Gastrocnemius medialis (tissue), 4 donors: ENCODE results near the gene ECE1. TPM values are rescaled to one million over a fixed set of nuclear protein-coding genes. Genes with fewer than 3 reads are reported as not detected.

Experiments
- ATAC-seq, 2 donors: fragments of 150-250 bp; one replicate each; pipeline ENCODE4 v1.9.1; 2016
- DNase-seq, 2 donors: peaks; one replicate each; pipeline ENCODE4 v3.0.0-alpha.2; 2019
- H3K27ac ChIP-seq, 4 donors: fragments of 200-600 bp; sonication (generic); 1 replicate in 1 of 4; 2 replicates in 3 of 4; pipeline ENCODE4 v1.5.1; 2016 to 2018; ENCODE audit warnings: mild to moderate bottlenecking in 2 of 4, moderate library complexity in 1 of 4
- H3K27me3 ChIP-seq, 3 donors: fragments of 200-600 bp; sonication (generic) in 2 of 3; 1 replicate in 1 of 3; 2 replicates in 2 of 3; pipeline versions ENCODE4 v1.5.1 to v1.6.0; 2016 to 2019; ENCODE audit warnings: mild to moderate bottlenecking in 1 of 3, moderate library complexity in 1 of 3
- H3K36me3 ChIP-seq, 2 donors: fragments of 200-600 bp; sonication (generic) in 1 of 2; one replicate each; pipeline ENCODE4 v1.5.1; 2017 to 2018
- H3K4me1 ChIP-seq, 2 donors: fragments of 200-600 bp; sonication (generic) in 1 of 2; one replicate each; pipeline ENCODE4 v1.5.1; 2016 to 2017; ENCODE audit warnings: mild to moderate bottlenecking in 2 of 2
- H3K4me3 ChIP-seq, 4 donors: fragments of 200-600 bp; sonication (generic) in 3 of 4; 1 replicate in 1 of 4; 2 replicates in 3 of 4; pipeline ENCODE4 v1.5.1; 2016 to 2019; ENCODE audit warnings: mild to moderate bottlenecking in 2 of 4
- H3K9me3 ChIP-seq, 3 donors: fragments of 200-600 bp; sonication (generic) in 2 of 3; 1 replicate in 1 of 3; 2 replicates in 2 of 3; pipeline ENCODE4 v1.5.1; 2016 to 2019
- CTCF ChIP-seq, 5 experiments: fragments of 450-650 bp in 3 of 5; fragments of 200-600 bp in 2 of 5; sonication (generic) in 2 of 5; IDR thresholded peaks in 4 of 5; conservative IDR thresholded peaks in 1 of 5; 1 replicate in 4 of 5; 2 replicates in 1 of 5; pipeline ENCODE4 v1.5.1; 2016 to 2019; ENCODE audit warnings: antibody characterized with exemption in 5 of 5, mild to moderate bottlenecking in 3 of 5, moderate library complexity in 3 of 5
- POLR2A ChIP-seq, 2 donors: fragments of 450-650 bp; IDR thresholded peaks; one replicate each; pipeline ENCODE4 v1.6.1; 2017; ENCODE audit warnings: antibody characterized with exemption in 2 of 2, mild to moderate bottlenecking in 2 of 2, moderate library complexity in 2 of 2
- in situ Hi-C, 4 donors: fragments of 200-750 bp; cut with MboI; loops; one replicate each; pipeline versions ENCODE4 v1.15.0 to v1.8.0; 2017; ENCODE audit warnings: low sequenced_read_pairs in 4 of 4
- intact Hi-C: fragments of 100-400 bp; cut with DNase I; formaldehyde crosslinking; loops from one replicate; pipeline ENCODE4 v1.15.1; 2023; ENCODE audit warnings: low total_unique reads
- total RNA-seq, 4 donors: library from RNA; depleted of rRNA; stranded (reverse); fragments of >200 nt; gene quantifications; one replicate each; pipeline versions ENCODE4 v1.1.0 to v1.2.3, GENCODE V29; 2016

ECE1 gene
- total RNA-seq, 4 donors from 2014 or later = 17.1 to 39.9 (median 26.7) TPM

GRCh38 chr1:21311016-21311415 lies 20.8 kb upstream of the ECE1 start:
- intact Hi-C loops = no loop called here
- Histone ChIP-seq H3K36me3 (no peaks in the 10 kb centered on the region), H3K4me1 (peaks cover 0 to 6% of the 10 kb centered on the region in 2 donors), H3K27ac (peak overlapping the region in 1 of 4 donors; percentile 15), H3K4me3 (no peak overlapping the region), H3K9me3 (no peaks in the 10 kb centered on the region), H3K27me3 (no peaks in the 10 kb centered on the region)
- in situ Hi-C loops = no loop called here
- DNase-seq (no peak), ATAC-seq (no peak)
- TF ChIP-seq CTCF (IDR thresholded peaks at IDR 0.05 in 4 of 5, conservative IDR thresholded peaks at IDR 0.05 in 1 of 5) (no peak), POLR2A (IDR thresholded peaks at IDR 0.05) (no peak)

GRCh38 chr1:21308847-21309652 lies 18.8 kb upstream of the ECE1 start:
- no peak for ATAC-seq
- H3K27me3 ChIP-seq = no peaks in the 10 kb centered on the region
- H3K36me3 ChIP-seq = no peaks in the 10 kb centered on the region
- DNase-seq = no peak
- H3K9me3 ChIP-seq = no peaks in the 10 kb centered on the region
- H3K4me1 ChIP-seq = peaks cover 0 to 2% of the 10 kb centered on the region in 2 donors
- intact Hi-C loops = no loop called here
- TF ChIP-seq CTCF (IDR thresholded peaks at IDR 0.05 in 4 of 5, conservative IDR thresholded peaks at IDR 0.05 in 1 of 5) = no peak
- TF ChIP-seq POLR2A (IDR thresholded peaks at IDR 0.05) = no peak
- in situ Hi-C loops = no loop called here
- H3K27ac ChIP-seq = peak overlapping the region in 3 of 4 donors; percentile 4
- H3K4me3 ChIP-seq = no peak overlapping the region

GRCh38 chr1:21308330-21308729 lies 18.1 kb upstream of the ECE1 start:
- Histone ChIP-seq H3K27ac (peak overlapping the region in 1 of 4 donors; percentile 19), H3K9me3 (no peaks in the 10 kb centered on the region), H3K27me3 (no peaks in the 10 kb centered on the region), H3K4me1 (no peaks in the 10 kb centered on the region), H3K4me3 (no peak overlapping the region), H3K36me3 (no peaks in the 10 kb centered on the region)
- ATAC-seq = no peak
- TF ChIP-seq CTCF (IDR thresholded peaks at IDR 0.05 in 4 of 5, conservative IDR thresholded peaks at IDR 0.05 in 1 of 5) (no peak), POLR2A (IDR thresholded peaks at IDR 0.05) (no peak)
- no peak for DNase-seq
- in situ Hi-C loops (no loop called here), intact Hi-C loops (no loop called here)

- Histone ChIP-seq H3K4me1 (peaks cover 0 to 5% of the 10 kb centered on the region in 2 donors), H3K27ac (peak overlapping the region in 1 of 4 donors; percentile 19), H3K9me3 (no peaks in the 10 kb centered on the region), H3K4me3 (no peak overlapping the region), H3K27me3 (no peaks in the 10 kb centered on the region), H3K36me3 (no peaks in the 10 kb centered on the region)
- ATAC-seq (no peak), DNase-seq (no peak)
- intact Hi-C loops (no loop called here), in situ Hi-C loops (no loop called here)
- TF ChIP-seq POLR2A (IDR thresholded peaks at IDR 0.05) (no peak), CTCF (IDR thresholded peaks at IDR 0.05 in 4 of 5, conservative IDR thresholded peaks at IDR 0.05 in 1 of 5) (no peak)
These were observed 17.5 kb upstream of the ECE1 start for GRCh38 chr1:21307663-21308305.
